Esophagus muscularis mucosa (tissue), 4 donors: Measurements from ENCODE around the gene SLC29A1.

Experiments used
- CTCF ChIP-seq, 3 experiments: fragments of 200-600 bp in 2 of 3; fragments of 450-650 bp in 1 of 3; sonication (generic) in 2 of 3; IDR thresholded peaks; one replicate each; pipeline ENCODE4 v1.5.1; 2017 to 2019; ENCODE audit warnings: antibody characterized with exemption in 3 of 3, mild to moderate bottlenecking in 2 of 3, moderate library complexity in 1 of 3
- EP300 ChIP-seq: sonication (generic); formaldehyde crosslinking; IDR thresholded peaks from one replicate; pipeline ENCODE4 v1.6.1; 2017; ENCODE audit warnings: antibody characterized with exemption
- POLR2A ChIP-seq: fragments of 450-650 bp; IDR thresholded peaks from one replicate; pipeline ENCODE4 v1.6.1; 2017; ENCODE audit warnings: antibody characterized with exemption, moderate library complexity, mild to moderate bottlenecking, low read depth
- POLR2AphosphoS5 ChIP-seq, 2 donors: sonication (generic); formaldehyde crosslinking; IDR thresholded peaks; one replicate each; pipeline ENCODE4 v1.6.1; 2017; ENCODE audit warnings: antibody characterized with exemption in 2 of 2

DNA sequence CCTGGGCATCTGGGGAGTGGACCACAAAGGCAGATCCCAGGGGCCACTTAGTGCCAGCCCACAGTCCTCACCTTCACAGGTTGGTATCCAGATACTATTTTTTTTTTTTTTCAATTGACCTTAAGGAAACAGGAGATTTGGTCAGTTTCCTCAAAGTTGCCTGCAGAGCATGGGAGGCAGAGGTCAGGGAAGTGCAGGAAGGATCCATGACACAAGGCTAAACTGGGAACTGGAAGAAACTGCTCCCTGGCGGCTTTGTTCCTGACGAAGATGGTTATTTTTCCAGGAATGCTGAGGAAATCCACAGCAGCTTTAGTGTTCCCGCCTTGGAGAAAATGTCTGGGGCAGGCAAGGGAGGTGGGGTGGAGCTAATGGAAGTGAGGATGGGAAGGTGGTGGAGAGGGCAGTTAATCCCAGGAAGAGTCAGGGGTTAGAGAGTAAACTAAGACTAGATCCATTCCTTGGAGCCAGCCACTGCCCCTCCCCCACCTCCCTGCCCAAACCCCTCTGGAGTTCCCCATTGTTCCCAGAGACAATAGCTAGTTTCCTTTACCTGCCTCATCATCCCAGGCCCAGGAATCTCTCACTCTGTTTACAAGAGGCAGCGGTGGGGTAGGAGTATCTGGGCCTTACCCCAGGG lies 20.9 kb upstream of the SLC29A1 start:
- TF ChIP-seq CTCF (IDR thresholded peaks at IDR 0.05) = no peak
- no peak for TF ChIP-seq EP300
- TF ChIP-seq POLR2A = no peak
- TF ChIP-seq POLR2AphosphoS5 (IDR thresholded peaks at IDR 0.05) = no peak
